Epithelial cell of proximal tubule (primary cell): ENCODE data around the gene OSCAR. TPM values are rescaled to one million over a fixed set of nuclear protein-coding genes. Genes with fewer than 3 reads are reported as not detected.

Experiments used
- DNase-seq: peaks from one replicate; pipeline ENCODE4 v3.0.0-alpha.2; 2011; ENCODE audit warnings: low read depth
- H3K4me3 ChIP-seq: 2 replicates; pipeline ENCODE4 v1.5.1; 2011; ENCODE audit warnings: low read depth, mild to moderate bottlenecking, low read length
- total RNA-seq: library from RNA; depleted of rRNA; stranded (reverse); fragments of >200 nt; gene quantifications from 2 replicates; pipeline ENCODE4 v1.2.3, GENCODE V29; 2015
- TF ChIP-seq, protein P1 (sequence below): conservative IDR thresholded peaks from 2 replicates; pipeline ENCODE4 v1.5.1; 2012; ENCODE audit warnings: low read depth, mild to moderate bottlenecking, low read length

OSCAR gene
- total RNA-seq, 1 donor from 2014 or later, result not detected

DNA sequence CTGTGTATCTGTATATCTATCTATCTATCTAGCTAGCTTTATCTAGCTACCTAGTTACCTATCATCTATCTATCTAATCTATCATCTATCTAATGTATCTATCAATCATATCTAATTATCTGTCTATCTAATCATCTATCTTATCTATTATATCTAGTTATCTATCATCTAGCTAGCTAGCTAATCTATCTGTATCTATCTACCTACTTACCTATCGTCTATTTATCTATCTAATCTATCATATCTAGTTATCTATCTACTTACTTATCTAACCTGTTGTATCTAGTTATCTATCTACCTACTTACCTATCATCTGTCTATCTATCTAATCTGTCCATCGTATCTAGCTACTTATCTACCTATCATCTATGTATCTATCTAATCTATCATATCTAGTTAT, 54.8 kb downstream of the OSCAR start:
- DNase-seq, result no peak
- no peak overlapping the region for H3K4me3 ChIP-seq
- TF ChIP-seq, protein P1, sequence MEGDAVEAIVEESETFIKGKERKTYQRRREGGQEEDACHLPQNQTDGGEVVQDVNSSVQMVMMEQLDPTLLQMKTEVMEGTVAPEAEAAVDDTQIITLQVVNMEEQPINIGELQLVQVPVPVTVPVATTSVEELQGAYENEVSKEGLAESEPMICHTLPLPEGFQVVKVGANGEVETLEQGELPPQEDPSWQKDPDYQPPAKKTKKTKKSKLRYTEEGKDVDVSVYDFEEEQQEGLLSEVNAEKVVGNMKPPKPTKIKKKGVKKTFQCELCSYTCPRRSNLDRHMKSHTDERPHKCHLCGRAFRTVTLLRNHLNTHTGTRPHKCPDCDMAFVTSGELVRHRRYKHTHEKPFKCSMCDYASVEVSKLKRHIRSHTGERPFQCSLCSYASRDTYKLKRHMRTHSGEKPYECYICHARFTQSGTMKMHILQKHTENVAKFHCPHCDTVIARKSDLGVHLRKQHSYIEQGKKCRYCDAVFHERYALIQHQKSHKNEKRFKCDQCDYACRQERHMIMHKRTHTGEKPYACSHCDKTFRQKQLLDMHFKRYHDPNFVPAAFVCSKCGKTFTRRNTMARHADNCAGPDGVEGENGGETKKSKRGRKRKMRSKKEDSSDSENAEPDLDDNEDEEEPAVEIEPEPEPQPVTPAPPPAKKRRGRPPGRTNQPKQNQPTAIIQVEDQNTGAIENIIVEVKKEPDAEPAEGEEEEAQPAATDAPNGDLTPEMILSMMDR, result no peak

Other genes starting within 250 kb of the OSCAR start
- 48.7 and 59.5 TPM in 2 replicates for gene MYADM, start 232.9 kb downstream of the OSCAR start, total RNA-seq
- 1.3 TPM in 1 of 2 replicates, not detected in the other for gene PRKCG, start 218.6 kb downstream of the OSCAR start, total RNA-seq
- gene CACNG7, start 191.5 kb downstream of the OSCAR start, total RNA-seq, result not detected in 2 replicates
- under 0.01 TPM in 1 of 2 replicates, not detected in the other for gene CACNG8, start 137.9 kb downstream of the OSCAR start, total RNA-seq
- 0.29 and 0.94 TPM in 2 replicates for gene CACNG6, start 109.2 kb downstream of the OSCAR start, total RNA-seq
- 0.75 TPM in 1 of 2 replicates, not detected in the other for gene VSTM1, start 36.9 kb downstream of the OSCAR start, total RNA-seq
- not detected in 2 replicates for gene TARM1, start 19.4 kb downstream of the OSCAR start, total RNA-seq
- gene NDUFA3, start 2.1 kb upstream of the OSCAR start, total RNA-seq, result 35.9 and 39.6 TPM in 2 replicates
- gene TFPT, start 14.9 kb upstream of the OSCAR start, total RNA-seq, result 22.1 and 39.6 TPM in 2 replicates
- gene PRPF31, start 15.0 kb upstream of the OSCAR start, total RNA-seq, result 64.3 and 111 TPM in 2 replicates
- 17.7 and 20.5 TPM in 2 replicates for gene CNOT3, start 37.0 kb upstream of the OSCAR start, total RNA-seq
- 6.7 and 11.5 TPM in 2 replicates for gene LENG1, start 58.9 kb upstream of the OSCAR start, total RNA-seq
- gene TMC4, start 72.4 kb upstream of the OSCAR start, total RNA-seq, result 3.7 and 9.5 TPM in 2 replicates
- gene MBOAT7, start 88.8 kb upstream of the OSCAR start, total RNA-seq, result 109 and 218 TPM in 2 replicates
- gene TSEN34, start 90.5 kb upstream of the OSCAR start, total RNA-seq, result 154 and 174 TPM in 2 replicates
- gene RPS9, start 100.1 kb upstream of the OSCAR start, total RNA-seq, result 2,374 and 2,446 TPM in 2 replicates
- not detected in 2 replicates for gene LILRB3, start 122.2 kb upstream of the OSCAR start, total RNA-seq
- not detected in 2 replicates for gene LILRA6, start 142.0 kb upstream of the OSCAR start, total RNA-seq
- gene LILRB5, start 156.5 kb upstream of the OSCAR start, total RNA-seq, result not detected in 2 replicates
- not detected in 2 replicates for gene LILRB2, start 180.3 kb upstream of the OSCAR start, total RNA-seq
- gene LILRA5, start 212.4 kb upstream of the OSCAR start, total RNA-seq, result not detected in 2 replicates
- not detected in 2 replicates for gene LILRA4, start 238.4 kb upstream of the OSCAR start, total RNA-seq